Stimulated activated CD4-positive, alpha-beta T cell treated with anti-CD3 and anti-CD28 coated beads, Interleukin-12 subunit alpha, Interleukin-12 subunit beta, amount 100 ng/mL, for 24 hours (primary cell): ENCODE measurements around the gene CAPZB.
A peak's percentile ranks its signal among the peaks of the same experiment; 100 is the strongest.

Source experiments
- DNase-seq, 2 experiments: peaks; one replicate each; pipeline ENCODE4 v3.0.0-alpha.2; 2020; ENCODE audit warnings: low read depth in 2 of 2

Gene CAPZB

GRCh38 chr1:19329188-19329587, 156.2 kb downstream of the CAPZB start:
- DNase-seq: no peak

- DNase-seq: no peak
These were observed 156.9 kb downstream of the CAPZB start for GRCh38 chr1:19328486-19328885.

DNA sequence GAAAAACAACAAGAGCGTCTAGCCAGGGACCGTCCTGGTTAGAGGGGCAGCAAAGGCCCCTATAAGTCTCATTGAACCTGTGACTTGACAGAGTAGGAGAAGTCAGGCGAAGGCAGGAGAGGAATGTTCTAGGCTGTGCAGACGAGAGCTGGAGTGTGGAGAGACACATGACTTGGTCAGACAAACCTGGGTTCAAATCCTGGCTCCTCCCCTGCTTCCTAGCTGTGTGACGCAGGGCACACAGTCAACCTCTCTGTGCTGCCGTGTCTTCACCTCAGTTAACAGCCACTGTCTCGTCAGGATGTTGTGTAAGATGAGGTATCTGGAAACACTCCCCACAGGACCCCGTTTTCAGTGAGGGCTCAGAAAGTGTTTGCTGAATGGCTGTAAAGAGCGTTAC, 157.6 kb downstream of the CAPZB start:
- no peak for DNase-seq

- DNase-seq: no peak
These were observed 158.0 kb downstream of the CAPZB start for GRCh38 chr1:19327301-19327700.

DNA sequence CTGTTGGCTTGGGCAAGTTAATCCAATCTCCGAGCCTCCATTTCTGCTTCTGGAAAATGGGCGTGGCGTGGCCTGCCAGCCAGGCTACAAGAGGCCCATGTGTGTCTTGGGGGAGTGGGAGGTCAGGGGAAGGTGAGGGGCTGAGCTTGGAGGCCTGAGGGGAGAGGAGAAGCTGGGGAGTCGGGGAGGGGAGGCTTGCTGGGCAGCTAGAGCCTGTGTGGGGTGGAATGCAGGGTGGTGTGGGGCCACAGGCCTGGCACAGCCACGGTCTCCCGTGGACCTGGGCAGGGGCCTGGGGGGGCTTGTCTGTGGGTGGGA, 158.6 kb downstream of the CAPZB start:
- DNase-seq: no peak

DNA sequence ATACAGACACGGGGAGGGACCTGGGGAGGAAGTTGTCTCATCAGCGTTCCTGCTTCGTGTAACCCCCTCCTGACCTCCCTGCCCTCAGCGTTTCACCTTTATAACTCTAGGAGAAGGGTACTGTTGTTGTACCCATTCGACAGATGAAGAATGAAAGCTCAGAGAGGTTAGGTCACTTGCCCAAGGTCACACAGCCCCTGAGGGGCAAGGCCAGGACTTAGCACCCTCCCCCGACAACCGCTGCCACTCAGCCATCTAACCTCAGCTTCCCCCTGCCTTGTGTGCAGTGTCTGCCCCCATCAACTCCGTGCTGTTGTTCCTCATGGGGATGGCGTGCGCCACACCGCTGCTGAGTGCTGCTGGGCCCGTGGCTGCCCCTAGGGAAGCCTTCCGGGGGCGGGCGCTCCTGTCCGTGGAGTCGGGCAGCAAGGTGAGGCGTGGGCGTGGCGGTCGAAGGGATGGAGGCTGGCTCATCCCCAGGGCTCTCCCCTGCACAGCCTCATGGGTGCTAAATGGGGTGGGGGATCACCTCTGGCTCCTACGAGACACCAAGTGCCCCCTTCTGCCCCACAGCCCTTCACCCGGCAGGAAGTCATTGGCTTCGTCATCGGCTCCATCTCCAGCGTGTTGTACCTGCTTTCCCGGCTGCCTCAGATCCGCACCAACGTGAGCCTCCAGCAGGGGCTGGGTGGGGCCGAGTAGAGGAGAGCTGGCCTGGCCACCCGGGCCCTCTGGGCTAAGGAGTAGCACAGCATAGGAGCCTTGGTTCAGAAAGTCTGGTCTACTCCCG, 159.2 kb downstream of the CAPZB start:
- DNase-seq: no peak

DNA sequence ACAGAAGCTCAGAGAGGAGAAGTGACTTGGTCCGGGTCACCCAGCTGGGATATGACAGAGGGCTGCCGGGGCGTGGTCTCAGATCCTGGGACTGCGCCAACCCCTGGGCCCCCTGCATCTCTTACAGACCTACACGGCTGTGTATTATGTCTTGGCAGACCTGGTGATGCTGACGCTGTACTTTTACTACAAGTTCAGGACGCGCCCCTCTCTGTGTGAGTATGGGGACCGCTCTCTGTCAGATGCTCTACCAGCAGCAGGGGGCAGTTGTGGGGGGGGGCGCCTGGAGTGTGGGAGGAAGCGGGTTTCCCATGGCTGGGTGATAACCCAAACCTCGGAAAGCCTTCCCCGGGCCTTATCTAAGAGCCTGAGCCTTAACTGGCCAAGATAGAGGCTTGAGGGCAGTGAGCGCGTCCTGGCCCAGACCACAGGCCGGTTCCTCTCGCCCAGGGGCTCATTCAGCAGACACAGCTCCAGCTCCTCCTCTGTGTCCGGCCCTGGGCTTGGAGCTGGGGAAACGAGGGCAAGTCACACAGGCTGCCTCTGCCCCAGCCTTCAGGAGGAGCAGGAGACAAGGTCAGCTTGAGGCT, 159.9 kb downstream of the CAPZB start:
- DNase-seq: no peak

GRCh38 chr1:19324665-19324990, 160.7 kb downstream of the CAPZB start:
- no peak for DNase-seq

DNA sequence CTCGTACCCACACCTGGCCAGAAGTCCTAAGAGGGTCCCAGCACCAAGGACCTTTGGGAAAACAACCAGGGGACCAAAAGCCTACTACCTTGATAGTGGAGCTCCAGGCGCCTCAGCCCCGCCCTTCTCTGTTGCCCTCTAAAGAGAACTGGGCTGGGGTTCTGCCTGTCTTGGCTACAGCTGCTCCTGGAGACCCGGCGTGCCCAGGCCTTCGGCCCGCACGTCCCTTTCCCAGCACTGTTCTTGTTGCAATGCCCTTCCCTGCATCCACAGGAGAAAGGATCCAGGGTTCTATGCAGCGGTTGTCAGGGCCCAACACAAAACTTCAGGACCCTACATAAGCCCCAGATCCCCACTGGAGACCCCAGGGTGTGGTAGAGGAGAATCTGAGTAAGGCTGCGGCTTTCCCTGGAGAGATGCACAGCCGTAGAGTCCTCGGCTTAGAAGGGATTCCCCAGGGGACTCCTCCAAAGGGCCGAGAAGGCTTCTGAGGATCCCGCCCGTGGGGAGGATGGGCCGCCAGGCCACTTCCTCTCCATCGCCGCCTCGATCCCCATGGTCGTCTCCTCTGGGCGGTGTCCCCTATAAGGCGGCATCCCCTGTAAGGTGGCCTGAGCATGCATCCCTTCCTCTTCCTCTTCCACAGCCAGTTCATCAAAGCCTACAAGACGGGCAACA, 161.2 kb downstream of the CAPZB start:
- no peak for DNase-seq

DNA sequence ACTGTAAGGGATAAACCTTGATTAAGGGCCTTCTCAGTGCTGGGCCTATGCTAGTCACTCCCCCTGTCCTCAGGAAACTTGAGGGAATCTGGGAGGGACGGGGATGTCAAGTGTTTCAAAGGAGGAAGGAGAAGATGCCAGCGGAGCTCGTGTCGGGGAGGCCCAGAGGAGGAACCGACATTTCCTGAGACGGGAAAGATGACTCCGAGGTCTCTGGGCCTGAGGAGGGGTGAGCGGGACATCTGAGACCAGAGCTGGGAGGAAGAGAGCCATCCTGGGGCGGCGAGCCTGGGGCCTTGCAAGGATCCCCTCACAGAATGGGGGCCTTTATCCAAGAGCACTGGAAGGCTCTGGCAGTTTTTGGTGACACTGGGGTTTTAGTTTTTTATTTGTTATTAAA, 162.9 kb downstream of the CAPZB start:
- DNase-seq: no peak

GRCh38 chr1:19321071-19321470, 164.3 kb downstream of the CAPZB start:
- no peak for DNase-seq

DNA sequence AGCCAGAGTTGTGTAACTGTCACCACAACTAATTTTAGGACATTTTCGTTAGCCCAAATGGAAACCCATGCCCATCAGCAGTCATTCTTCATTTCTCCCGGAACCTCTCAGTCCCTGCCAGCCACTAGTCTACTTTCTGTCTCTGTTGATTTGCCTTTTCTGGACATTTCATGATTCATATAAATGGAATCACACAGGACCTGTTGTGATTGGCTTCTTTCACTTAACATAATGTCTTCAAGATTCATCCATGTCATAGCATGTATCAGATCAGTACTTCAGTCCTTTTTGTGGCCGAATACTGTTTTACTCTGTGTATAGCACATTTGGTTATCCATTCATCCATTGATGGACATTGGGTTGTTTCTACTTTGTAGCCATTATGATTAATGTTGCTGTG, 166.1 kb downstream of the CAPZB start:
- DNase-seq: no peak

- DNase-seq: no peak
These were observed 168.0 kb downstream of the CAPZB start for GRCh38 chr1:19317126-19317910.

GRCh38 chr1:19315378-19316198, 169.8 kb downstream of the CAPZB start:
- no peak for DNase-seq

GRCh38 chr1:19313961-19314882, 171.1 kb downstream of the CAPZB start:
- DNase-seq: no peak

- DNase-seq: no peak
These were observed 171.7 kb downstream of the CAPZB start for GRCh38 chr1:19313636-19313959.

- DNase-seq: no peak
These were observed 172.3 kb downstream of the CAPZB start for GRCh38 chr1:19312782-19313635.

- DNase-seq: peak; percentile 84 to 85
These were observed 173.2 kb downstream of the CAPZB start, which contains the start of the genes AKR7A2 and SLC66A1 for GRCh38 chr1:19311931-19312781. TSS of gene AKR7A2 (minus strand) at chr1:19312144. CDS start at chr1:19312124, 20 bp downstream. TSS of gene SLC66A1 (plus strand) at chr1:19312326. CDS start at chr1:19317678, 5,352 bp downstream.

- DNase-seq: no peak
These were observed 173.8 kb downstream of the CAPZB start for GRCh38 chr1:19311503-19311930.
